Activated T-cell treated with anti-CD3 and anti-CD28 coated beads, Interleukin-2, amount 50 U/mL, for 72 hours (primary cell): ENCODE measurements around the gene GON4L. TPM values are rescaled to one million over a fixed set of nuclear protein-coding genes. Genes with fewer than 3 reads are reported as not detected.
"Not testable (repeated sequence)": the region's sequence is repeated elsewhere in the genome, so short reads cannot be mapped to it uniquely, and the experiment has no call there.

Source experiments
- ATAC-seq, 2 donors: fragments of 150-1000 bp; cut with Tn5 transposase; replicated peaks in 1 of 2; 2 replicates each; pipeline ENCODE4 v1.10.0; 2021; ENCODE audit warnings: moderate library complexity in 2 of 2, mild to moderate bottlenecking in 1 of 2
- DNase-seq, 2 donors: peaks; one replicate each; pipeline ENCODE4 v3.0.0; 2021 to 2022; ENCODE audit warnings: mixed read lengths in 1 of 2
- H3K27ac Mint-ChIP-seq: one replicate; pipeline ENCODE4 v1.8.0; 2022; ENCODE audit warnings: mild to moderate bottlenecking, moderate library complexity, mixed read lengths
- H3K27me3 Mint-ChIP-seq: one replicate; pipeline ENCODE4 v1.8.0; 2022; ENCODE audit warnings: low read depth, mixed read lengths
- H3K36me3 Mint-ChIP-seq, 2 donors: one replicate each; pipeline ENCODE4 v1.8.0; 2022; ENCODE audit warnings: mixed read lengths in 2 of 2, mild to moderate bottlenecking in 1 of 2; ENCODE audit not compliant: insufficient read depth in 2 of 2
- H3K4me1 Mint-ChIP-seq: one replicate; pipeline ENCODE4 v1.8.0; 2022; ENCODE audit warnings: low read depth, mixed read lengths
- H3K4me3 Mint-ChIP-seq, 2 donors: one replicate each; pipeline ENCODE4 v1.8.0; 2022; ENCODE audit warnings: mild to moderate bottlenecking in 2 of 2, mixed read lengths in 2 of 2, moderate library complexity in 2 of 2
- H3K9me3 Mint-ChIP-seq, 2 donors: one replicate each; pipeline ENCODE4 v1.8.0; 2022; ENCODE audit warnings: mixed read lengths in 2 of 2
- total RNA-seq, 2 donors: library from RNA; stranded (reverse); gene quantifications; one replicate each; pipeline ENCODE4 v1.2.3, GENCODE V29; 2022

Gene GON4L
- total RNA-seq, 2 donors from 2014 or later, result 62.8 to 67.3 TPM

GRCh38 chr1:155713075-155713474, 143.9 kb downstream of the GON4L start:
- Mint-ChIP-seq H3K36me3 (peaks cover 0 to 22% of the 10 kb centered on the region in 2 donors), H3K9me3 (no peaks in the 10 kb centered on the region), H3K27me3 (no peaks in the 10 kb centered on the region), H3K27ac (no peak overlapping the region), H3K4me1 (peaks cover 14% of the 10 kb centered on the region), H3K4me3 (no peak overlapping the region)
- ATAC-seq, result no peak
- DNase-seq, result no peak

- H3K9me3 Mint-ChIP-seq, ATAC-seq, DNase-seq, H3K27me3 Mint-ChIP-seq, H3K27ac Mint-ChIP-seq, H3K4me3 Mint-ChIP-seq: not testable (repeated sequence)
- Mint-ChIP-seq H3K4me1 (peaks cover 19% of the 10 kb centered on the region), H3K36me3 (peaks cover 0 to 22% of the 10 kb centered on the region in 2 donors)
Observed at GRCh38 chr1:155712636-155713035, 144.4 kb downstream of the GON4L start.

- Mint-ChIP-seq H3K36me3 (peaks cover 0 to 22% of the 10 kb centered on the region in 2 donors), H3K4me1 (peaks cover 16% of the 10 kb centered on the region)
- not testable (repeated sequence) for H3K27me3 Mint-ChIP-seq, DNase-seq, H3K27ac Mint-ChIP-seq, H3K9me3 Mint-ChIP-seq, ATAC-seq, H3K4me3 Mint-ChIP-seq
Observed at GRCh38 chr1:155711457-155711856, 145.6 kb downstream of the GON4L start.

- DNase-seq, result no peak
- Mint-ChIP-seq H3K27me3 (no peaks in the 10 kb centered on the region), H3K36me3 (peaks cover 2 to 16% of the 10 kb centered on the region in 2 donors), H3K9me3 (no peaks in the 10 kb centered on the region), H3K27ac (no peak overlapping the region), H3K4me3 (no peak overlapping the region), H3K4me1 (peaks cover 20% of the 10 kb centered on the region)
- ATAC-seq, result no peak
Observed at GRCh38 chr1:155709391-155709790, 147.6 kb downstream of the GON4L start.

GRCh38 chr1:155706139-155706538, 150.9 kb downstream of the GON4L start:
- Mint-ChIP-seq H3K36me3 (peaks cover 2 to 9% of the 10 kb centered on the region in 2 donors), H3K4me1 (peaks cover 29% of the 10 kb centered on the region), H3K9me3 (no peaks in the 10 kb centered on the region), H3K27me3 (no peaks in the 10 kb centered on the region), H3K4me3 (no peak overlapping the region), H3K27ac (no peak overlapping the region)
- no peak for ATAC-seq
- no peak for DNase-seq

- DNase-seq, H3K36me3 Mint-ChIP-seq, H3K9me3 Mint-ChIP-seq, H3K27me3 Mint-ChIP-seq, H3K4me3 Mint-ChIP-seq: not testable (repeated sequence)
- Mint-ChIP-seq H3K4me1 (peaks cover 29% of the 10 kb centered on the region), H3K27ac (peak overlapping the region; percentile 50)
- peak; percentile 34 to 58 for ATAC-seq
Observed at GRCh38 chr1:155704414-155704813, 152.6 kb downstream of the GON4L start.

- H3K36me3 Mint-ChIP-seq, result peaks cover 0 to 2% of the 10 kb centered on the region in 2 donors
- H3K27me3 Mint-ChIP-seq, result no peaks in the 10 kb centered on the region
- H3K4me3 Mint-ChIP-seq, result no peak overlapping the region
- no peak for ATAC-seq
- peak overlapping the region; percentile 18 for H3K27ac Mint-ChIP-seq
- H3K4me1 Mint-ChIP-seq, result peaks cover 29% of the 10 kb centered on the region
- no peaks in the 10 kb centered on the region for H3K9me3 Mint-ChIP-seq
- no peak for DNase-seq
Observed at GRCh38 chr1:155703216-155703615, 153.8 kb downstream of the GON4L start.

GRCh38 chr1:155701675-155702074, 155.3 kb downstream of the GON4L start:
- not testable (repeated sequence) for H3K27ac Mint-ChIP-seq, H3K27me3 Mint-ChIP-seq, H3K4me3 Mint-ChIP-seq, H3K9me3 Mint-ChIP-seq, H3K36me3 Mint-ChIP-seq, DNase-seq, ATAC-seq
- peaks cover 27% of the 10 kb centered on the region for H3K4me1 Mint-ChIP-seq

Other genes starting within 250 kb of the GON4L start
- gene MSTO1, start 247.0 kb downstream of the GON4L start, total RNA-seq, result 10 to 100 TPM; 41.6 to 53.3 TPM
- gene YY1AP1, start 168.4 kb downstream of the GON4L start, total RNA-seq, result 10 to 100 TPM; 94.5 to 98.9 TPM
- gene DAP3, start 168.1 kb downstream of the GON4L start, total RNA-seq, result 100 to 1,000 TPM; 123 to 135 TPM
- gene SYT11, start 2.4 kb upstream of the GON4L start, total RNA-seq, result 10 to 100 TPM; 30.6 to 35.3 TPM
- 10 to 100 TPM; 31.7 to 33.8 TPM for gene RIT1, start 54.1 kb upstream of the GON4L start, total RNA-seq
- 10 to 100 TPM; 93.3 to 98.7 TPM for gene KHDC4, start 77.2 kb upstream of the GON4L start, total RNA-seq
- gene RXFP4, start 84.4 kb upstream of the GON4L start, total RNA-seq, result not detected
- gene ARHGEF2, start 121.3 kb upstream of the GON4L start, total RNA-seq, result 100 to 1,000 TPM; 152 to 163 TPM
- 100 to 1,000 TPM; 193 to 234 TPM for gene SSR2, start 163.7 kb upstream of the GON4L start, total RNA-seq
- gene UBQLN4, start 196.6 kb upstream of the GON4L start, total RNA-seq, result 10 to 100 TPM; 31.4 to 42.6 TPM
- 10 to 100 TPM; 58.7 to 61.8 TPM for gene LAMTOR2, start 197.6 kb upstream of the GON4L start, total RNA-seq
- under 1 TPM; 0.53 to 0.95 TPM for gene RAB25, start 203.9 kb upstream of the GON4L start, total RNA-seq
- under 1 TPM; 0.31 to 0.97 TPM for gene MEX3A, start 225.3 kb upstream of the GON4L start, total RNA-seq